Suppressor macrophage (primary cell): ENCODE data around the gene NDUFB2.
"Not testable (repeated sequence)": the region's sequence is repeated elsewhere in the genome, so short reads cannot be mapped to it uniquely, and the experiment has no call there.

ENCODE experiments used
- DNase-seq, 4 experiments: peaks; one replicate each; pipeline ENCODE4 v3.0.0-alpha.2; 2020 to 2022

The NDUFB2 gene

DNA sequence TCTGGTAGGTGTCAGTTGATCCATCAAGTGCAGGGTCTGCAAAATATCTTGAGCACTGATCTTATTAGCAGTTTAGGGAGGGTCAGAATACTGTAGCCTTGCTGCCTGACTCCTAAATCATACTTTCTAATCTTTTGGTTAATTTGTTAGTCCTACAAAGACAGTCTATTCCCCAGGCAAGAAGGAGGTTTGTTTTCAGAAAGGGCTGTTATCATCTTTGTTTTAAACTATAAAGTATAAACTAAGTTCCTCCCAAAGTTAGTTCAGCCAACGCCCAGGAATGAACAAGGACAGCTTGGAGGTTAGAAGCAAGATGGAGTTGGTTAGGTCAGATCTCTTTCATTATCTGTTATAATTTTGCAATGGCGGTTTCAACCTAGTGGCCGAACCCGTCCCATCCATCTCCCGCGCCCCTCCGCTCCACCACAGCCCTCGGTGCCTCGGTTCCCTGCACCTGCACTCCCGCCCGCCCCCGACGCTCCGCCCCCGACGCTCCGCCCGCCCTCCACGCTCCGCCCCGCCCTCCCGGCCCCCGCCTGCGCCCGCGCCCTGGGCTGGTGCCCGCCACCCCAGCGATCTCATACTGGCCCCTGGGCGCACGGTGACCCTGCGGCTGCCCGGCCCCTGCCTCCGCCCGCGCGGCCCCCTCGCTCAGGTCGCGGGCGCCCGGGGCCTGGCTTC lies 24.0 kb upstream of the NDUFB2 start, which contains the start of gene ADCK2:
ADCK2 (plus strand) TSS at position 564 of the 681 bp plus-strand sequence. CDS start 386 bp downstream, outside the sequence.
- DNase-seq = peak in 2 of 4 experiments; percentile 77 to 78

- peak; percentile 48 to 60 (median 54) for DNase-seq
Observed at GRCh38 chr7:140673063-140673773, 23.3 kb upstream of the NDUFB2 start.

GRCh38 chr7:140673774-140674155 lies 22.7 kb upstream of the NDUFB2 start:
- DNase-seq = no peak

DNA sequence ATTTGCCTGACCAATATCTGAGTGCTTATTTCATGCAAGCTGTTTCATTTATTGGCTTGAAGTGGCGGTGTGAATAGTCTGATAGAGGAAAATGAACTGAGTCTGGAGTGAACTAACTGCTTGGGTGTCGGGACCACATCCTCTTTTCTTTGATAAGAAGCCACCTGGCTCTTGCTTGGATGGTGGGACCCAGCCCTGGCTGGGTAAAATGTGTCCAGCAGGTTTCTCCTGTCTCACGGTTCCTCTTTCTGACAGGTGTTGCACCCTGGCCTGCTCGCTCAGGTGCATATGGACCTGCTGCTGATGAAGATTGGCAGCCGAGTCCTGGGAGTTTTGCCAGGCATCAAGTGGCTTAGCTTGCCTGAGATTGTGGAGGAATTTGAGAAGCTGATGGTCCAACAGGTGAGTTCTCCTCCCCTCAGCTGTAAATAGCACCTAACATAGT lies 22.1 kb upstream of the NDUFB2 start:
- no peak for DNase-seq

DNA sequence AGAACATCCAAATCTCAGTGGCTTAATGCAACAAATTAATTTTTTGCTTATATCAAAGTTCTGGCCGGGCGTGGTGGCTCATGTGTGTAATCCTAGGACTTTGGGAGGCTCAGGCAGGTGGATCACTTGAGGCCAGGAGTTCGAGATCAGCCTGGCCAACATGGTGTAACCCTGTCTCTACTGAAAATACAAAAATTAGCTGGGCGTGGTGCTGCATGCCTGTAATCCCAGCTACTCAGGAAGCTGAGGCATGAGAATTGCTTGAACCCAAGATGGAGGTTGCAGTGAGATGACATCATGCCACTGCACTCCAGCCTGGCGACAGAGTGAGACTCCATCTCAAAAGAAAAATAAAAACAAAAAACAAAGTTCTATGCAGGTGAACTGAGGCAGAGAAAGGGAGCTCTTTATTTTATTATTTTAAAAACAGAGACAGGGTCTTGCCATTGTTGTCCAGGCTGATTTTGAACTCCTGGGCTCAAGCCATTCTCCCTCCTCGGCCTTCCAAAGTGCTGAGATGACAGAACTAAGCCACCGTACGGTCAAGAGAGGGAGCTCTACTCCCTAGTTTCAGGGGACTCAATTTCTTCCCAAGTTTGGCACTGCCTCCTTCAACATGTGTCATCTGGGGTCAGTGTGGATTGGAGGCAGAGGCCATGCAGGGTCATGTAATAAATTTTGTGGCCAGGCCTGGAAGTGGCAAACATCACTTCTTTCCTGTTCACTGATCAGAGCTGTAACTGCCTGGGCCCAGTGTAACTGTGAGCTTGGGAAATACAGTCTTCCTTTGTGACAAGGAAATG lies 21.4 kb upstream of the NDUFB2 start:
- peak; percentile 71 to 87 (median 83) for DNase-seq

DNA sequence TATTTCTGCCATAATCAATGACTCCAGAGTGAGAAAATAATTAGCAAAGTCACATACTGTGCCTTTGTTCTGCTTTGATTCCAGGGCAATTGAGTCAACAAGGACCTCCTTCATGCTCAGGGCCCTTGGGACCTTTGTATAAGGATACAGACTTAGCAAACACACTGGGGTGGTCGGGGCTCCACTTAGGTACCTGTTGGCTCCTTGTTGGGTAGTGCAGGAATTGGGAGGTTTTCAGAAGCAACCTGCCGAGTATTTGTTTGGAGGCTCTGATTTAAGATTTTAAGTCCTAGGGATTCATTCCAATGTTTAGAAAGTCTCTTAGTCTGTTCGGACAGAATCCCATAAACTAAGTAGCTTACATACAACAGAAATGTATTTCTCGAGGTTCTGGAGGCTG lies 20.8 kb upstream of the NDUFB2 start:
- DNase-seq = no peak

DNA sequence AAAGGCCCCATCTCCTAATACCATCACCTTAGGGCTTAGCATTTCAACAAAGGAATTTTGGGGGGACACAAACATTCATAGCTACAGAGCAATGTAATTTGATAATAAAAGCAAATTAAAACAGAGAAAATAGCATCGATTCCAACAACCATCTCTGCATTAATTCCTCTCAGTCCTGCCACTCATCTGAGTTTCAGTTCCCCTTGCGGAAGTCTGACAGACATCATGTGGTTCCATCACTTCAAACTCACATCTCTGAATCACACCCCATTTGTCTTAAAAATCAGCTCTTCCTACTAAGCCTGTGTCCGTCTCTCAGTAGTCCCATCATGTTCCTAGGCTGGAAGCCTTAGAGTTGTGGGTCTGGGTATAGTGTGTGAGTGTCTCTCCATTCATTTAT lies 20.2 kb upstream of the NDUFB2 start:
- DNase-seq = peak; percentile 61 to 84 (median 74)

GRCh38 chr7:140676956-140677355 lies 19.6 kb upstream of the NDUFB2 start:
- not testable (repeated sequence) for DNase-seq

GRCh38 chr7:140677496-140677895 lies 19.0 kb upstream of the NDUFB2 start:
- no peak for DNase-seq

DNA sequence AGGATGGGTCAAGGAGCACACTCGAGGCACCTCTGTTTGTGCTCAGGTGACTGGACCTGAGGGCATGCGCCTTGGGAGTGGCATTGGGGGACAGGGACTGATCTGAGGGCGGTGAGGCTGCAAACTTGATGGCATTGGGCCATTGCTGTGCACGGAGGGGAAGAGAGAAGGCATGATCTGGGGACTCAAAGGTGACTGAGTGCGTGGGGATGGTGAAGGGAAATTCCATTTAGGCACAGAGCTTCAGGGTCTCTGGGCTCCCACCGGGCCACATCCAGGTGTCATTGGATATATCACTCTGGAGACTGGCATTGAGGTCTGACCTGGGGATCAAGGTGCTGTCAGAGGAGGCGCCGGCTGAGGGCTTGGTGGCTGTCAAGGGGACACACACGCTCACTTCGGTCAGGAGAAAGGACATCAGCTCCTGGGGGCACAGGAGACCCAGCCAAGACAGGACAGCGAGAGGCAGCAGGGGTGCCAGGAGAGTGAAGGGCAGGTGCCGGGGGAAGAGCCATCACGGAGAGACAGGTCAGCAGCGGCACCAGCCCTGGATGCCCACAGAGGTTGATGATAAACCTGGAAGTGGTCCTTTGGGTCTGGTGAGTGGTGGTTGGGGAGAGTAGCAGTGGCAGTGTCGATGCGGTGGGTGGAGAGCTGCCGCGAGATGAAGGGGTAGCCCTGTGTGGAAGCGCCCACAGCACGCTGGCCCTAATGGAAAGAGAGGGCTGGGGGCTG lies 18.3 kb upstream of the NDUFB2 start:
- no peak for DNase-seq

GRCh38 chr7:140678816-140679130 lies 17.7 kb upstream of the NDUFB2 start:
- no peak for DNase-seq

DNA sequence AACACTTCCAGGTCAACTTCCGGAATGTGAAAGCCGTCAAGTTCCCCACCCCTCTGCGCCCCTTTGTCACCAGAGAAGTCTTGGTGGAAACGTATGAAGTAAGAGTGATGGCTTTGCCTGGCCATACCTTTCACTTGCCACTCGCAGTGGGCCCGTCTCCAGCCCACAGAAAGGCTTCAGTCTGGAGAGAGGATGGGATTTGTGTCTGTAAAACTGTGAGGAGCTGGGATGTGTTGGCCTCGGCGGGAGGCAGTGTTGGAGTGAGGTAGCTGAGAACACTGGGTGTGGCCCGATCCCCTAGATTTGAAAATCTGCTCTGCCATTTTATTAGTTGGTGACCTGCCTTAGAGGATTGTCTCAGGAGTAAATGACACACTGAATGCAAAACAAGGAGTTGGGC lies 17.3 kb upstream of the NDUFB2 start:
- DNase-seq = no peak

DNA sequence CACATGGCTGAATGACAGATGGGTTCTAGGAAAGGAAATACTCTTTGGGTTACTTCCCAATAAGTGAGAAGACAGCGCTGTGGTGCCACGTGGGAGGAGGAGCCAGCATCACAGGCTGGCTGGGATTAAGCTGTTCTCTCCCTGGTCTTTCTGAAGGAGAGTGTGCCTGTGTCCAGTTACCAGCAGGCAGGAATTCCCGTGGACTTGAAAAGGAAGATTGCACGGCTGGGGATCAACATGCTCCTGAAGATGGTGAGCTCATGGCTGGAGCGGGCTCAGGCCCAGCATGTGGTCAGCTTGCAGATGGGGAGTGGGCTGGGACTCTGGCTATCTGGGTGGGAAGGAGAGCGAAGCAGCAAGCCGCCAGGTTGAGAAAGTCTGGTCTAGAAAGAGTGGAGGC lies 15.6 kb upstream of the NDUFB2 start:
- no peak for DNase-seq

DNA sequence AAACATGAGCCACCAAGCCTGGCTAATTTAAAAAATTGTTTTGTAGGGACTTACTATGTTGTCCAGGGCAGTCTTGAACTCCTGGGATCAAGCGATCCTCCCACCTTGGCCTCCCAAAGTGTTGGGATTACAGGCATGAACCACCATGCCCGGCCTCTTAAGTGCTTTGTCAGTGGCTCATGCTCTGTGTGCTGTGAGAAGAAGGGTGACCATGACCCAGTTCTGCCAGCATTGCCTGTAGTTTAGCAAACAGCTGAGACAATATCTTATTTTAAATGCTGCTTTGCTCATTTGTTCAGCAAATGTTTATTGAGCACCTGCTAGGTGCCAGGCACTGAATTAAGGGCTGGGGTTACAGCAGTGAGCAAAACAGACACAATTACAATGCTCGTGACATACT lies 14.7 kb upstream of the NDUFB2 start:
- no peak for DNase-seq

DNA sequence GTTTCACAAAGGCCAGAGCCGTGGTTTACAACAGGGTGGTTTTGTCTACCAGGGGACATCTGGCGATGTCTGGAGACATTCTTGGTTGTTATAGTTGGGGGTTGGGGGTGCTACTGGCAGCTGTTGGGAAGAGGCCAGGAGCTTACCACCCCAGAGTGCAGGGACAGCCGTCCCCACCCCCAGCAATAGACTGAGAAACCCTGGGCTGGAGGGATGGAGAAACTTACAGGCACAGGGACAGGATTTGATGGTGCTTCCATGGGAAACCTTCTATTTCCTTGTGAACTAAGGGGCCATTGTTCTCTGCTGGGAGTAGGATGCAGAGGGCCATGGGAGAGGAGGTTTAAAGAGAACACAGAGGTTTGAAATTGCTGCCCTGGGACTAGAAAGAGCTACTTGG lies 12.9 kb upstream of the NDUFB2 start:
- DNase-seq = no peak

DNA sequence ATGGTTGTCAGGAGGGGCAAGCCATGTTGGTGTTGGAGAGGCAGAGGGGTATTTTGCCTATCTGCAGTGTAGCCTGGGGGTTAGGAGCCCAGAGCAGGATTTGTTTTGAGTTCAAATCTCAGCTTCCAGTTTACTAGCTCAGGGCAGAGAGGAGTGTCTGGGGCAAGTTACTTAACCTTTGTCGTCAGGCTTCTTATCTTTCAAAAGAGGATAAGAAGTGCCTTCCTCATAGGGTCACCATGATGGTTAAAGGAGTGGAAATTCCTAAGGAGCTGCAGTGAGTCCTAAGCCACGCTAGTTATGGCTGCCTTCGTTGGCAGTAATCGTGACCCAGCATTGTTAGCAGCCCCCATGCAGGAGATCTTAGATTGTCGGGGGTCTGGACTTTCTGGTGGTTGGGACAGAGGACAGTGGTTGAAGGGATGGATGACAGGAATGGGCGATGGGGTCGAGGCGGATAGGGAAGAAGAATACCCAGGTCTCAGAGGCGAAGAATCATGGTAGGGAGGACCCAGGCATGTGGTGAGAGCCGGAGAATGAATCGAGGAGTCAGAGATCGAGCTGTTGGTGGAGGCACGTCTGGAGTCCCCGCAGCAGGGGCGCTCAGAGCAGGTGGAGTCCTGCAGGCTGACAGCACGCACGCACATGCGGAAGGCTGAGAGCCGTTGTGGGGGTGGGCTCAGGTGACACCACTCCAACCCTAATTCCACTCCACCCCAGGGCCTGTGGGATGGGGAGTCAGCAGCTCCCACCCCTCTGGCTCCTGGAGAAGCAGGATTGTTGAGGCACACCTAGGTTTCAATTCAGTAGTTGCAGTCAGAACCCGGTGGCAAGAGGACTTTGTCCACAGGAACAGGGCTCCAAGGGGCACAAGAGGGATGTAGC lies 12.2 kb upstream of the NDUFB2 start:
- DNase-seq = no peak

DNA sequence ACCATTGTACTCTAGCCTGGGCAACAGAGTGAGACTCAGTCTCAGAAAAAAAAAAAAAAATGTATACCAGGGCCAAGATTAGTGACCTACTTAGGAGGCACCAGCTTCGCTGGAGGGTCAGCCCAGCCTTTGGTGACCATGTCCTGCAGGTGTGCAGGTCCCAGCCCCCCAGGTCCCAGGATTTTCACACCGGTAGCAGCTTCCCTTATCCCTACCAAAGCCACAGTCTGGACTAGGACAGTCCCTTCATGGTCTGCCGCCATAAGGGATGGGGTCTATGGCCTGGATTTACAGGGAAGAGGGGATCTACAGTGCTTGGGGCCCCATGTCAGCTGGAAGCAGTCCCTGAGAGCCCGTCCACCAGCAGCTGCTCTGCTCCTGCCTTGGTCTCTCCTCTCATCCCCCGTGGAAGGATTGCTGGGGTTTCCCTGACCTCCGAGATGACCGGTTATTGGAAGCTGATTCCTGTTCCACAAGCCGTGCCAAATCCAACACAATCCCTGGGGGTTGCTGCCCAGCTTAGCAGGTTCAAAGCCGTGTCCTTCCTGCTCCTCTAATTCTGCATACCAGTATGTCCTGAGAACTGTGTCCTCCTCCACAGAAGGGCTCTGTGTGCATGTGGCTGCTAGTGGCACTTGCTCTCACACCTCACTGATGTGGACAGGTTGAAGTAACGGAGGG lies 11.0 kb upstream of the NDUFB2 start:
- DNase-seq = no peak

DNA sequence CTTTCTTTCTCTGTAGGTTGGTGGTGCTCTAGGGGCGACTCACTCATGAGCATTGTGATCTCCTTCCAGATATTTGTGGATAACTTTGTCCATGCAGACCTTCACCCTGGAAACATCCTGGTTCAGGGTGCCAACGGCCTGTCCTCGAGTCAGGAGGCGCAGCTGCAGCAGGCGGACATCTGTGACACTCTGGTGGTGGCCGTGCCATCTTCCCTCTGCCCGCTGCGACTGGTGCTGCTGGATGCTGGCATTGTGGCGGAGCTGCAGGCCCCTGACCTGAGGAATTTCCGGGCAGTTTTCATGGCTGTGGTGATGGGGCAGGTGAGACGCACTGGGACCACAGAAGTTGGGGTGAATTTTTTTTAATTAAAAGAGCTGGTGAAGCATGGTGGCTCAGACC lies 9.6 kb upstream of the NDUFB2 start:
- DNase-seq = no peak

DNA sequence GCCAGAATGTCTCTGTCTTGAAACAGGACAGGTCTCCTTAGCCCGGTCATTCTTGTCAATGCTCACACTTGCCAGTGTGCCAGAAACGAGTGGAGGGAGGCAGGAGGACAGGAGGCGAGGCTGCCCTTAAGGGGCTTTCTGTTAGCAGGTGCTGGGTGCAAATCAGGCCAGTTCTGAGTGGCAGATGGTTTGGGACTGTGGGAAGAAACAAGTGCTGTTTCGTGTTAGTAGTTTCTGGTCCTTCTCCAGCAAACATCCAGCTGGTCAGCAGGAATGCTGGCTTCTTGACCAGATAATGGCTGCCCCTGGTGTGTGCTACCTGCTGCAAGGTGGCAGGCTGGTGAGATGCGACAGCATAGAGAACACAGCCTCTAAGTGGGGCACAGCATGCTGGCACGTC lies 8.2 kb upstream of the NDUFB2 start:
- DNase-seq = no peak

GRCh38 chr7:140689199-140690152 lies 7.0 kb upstream of the NDUFB2 start:
- DNase-seq = no peak
